Subcutaneous adipose tissue (tissue), 4 donors: Measurements from ENCODE around the gene DUSP12. TPM values are rescaled to one million over a fixed set of nuclear protein-coding genes. Genes with fewer than 3 reads are reported as not detected.

ENCODE experiments used
- total RNA-seq, 4 donors: library from RNA; depleted of rRNA; stranded (reverse); fragments of >200 nt; gene quantifications; one replicate each; pipeline ENCODE4 v1.1.0, GENCODE V29; 2016
- TF ChIP-seq, protein P1 (sequence below): fragments of 450-650 bp; IDR thresholded peaks from one replicate; pipeline ENCODE4 v1.5.1; 2016; ENCODE audit warnings: low read depth, mild to moderate bottlenecking, control low read depth, antibody characterized with exemption, moderate library complexity

Gene DUSP12
- total RNA-seq, 4 donors from 2014 or later = 19.4 to 36.0 (median 27.1) TPM

DNA sequence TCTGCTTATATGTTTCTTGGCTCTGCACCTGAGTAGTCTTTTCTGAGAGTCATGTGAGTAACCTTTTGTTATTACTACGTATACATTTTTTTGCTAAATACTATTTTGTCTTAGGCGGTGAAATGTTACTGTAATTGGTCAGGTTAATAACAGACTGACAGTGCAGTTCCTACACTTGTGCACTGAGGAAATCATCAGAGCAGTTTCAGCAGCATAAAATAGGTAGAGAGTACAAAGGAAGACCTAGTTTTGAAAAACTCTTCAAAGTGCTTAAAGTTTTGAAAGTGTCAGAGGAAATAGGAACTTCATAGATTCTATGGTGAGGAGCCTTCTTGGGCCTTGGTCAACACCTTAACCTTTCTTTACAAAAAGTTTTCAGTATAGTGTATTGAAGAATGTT is 27.7 kb downstream of the DUSP12 start:
- TF ChIP-seq, protein P1, sequence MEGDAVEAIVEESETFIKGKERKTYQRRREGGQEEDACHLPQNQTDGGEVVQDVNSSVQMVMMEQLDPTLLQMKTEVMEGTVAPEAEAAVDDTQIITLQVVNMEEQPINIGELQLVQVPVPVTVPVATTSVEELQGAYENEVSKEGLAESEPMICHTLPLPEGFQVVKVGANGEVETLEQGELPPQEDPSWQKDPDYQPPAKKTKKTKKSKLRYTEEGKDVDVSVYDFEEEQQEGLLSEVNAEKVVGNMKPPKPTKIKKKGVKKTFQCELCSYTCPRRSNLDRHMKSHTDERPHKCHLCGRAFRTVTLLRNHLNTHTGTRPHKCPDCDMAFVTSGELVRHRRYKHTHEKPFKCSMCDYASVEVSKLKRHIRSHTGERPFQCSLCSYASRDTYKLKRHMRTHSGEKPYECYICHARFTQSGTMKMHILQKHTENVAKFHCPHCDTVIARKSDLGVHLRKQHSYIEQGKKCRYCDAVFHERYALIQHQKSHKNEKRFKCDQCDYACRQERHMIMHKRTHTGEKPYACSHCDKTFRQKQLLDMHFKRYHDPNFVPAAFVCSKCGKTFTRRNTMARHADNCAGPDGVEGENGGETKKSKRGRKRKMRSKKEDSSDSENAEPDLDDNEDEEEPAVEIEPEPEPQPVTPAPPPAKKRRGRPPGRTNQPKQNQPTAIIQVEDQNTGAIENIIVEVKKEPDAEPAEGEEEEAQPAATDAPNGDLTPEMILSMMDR = no peak

DNA sequence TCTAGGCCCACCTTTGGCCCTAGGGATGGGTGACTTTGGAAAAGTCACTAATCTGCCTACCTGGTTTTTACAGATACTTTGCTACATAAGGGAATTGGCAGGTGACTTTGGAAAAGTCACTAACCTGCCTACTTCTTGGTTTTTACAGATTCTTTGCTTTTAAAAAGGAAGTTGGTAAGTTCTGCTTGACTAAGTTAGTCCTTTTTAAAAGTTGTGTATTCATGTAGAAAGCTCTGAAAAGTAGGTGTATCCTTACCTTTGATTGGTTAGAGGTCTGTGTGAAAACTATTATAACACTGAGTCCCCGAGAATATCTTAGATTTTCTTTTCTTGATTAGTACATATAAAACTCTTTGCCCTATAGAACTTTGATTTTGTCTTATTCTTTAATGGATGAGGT is 28.9 kb downstream of the DUSP12 start:
- TF ChIP-seq, protein P1 = no peak

DNA sequence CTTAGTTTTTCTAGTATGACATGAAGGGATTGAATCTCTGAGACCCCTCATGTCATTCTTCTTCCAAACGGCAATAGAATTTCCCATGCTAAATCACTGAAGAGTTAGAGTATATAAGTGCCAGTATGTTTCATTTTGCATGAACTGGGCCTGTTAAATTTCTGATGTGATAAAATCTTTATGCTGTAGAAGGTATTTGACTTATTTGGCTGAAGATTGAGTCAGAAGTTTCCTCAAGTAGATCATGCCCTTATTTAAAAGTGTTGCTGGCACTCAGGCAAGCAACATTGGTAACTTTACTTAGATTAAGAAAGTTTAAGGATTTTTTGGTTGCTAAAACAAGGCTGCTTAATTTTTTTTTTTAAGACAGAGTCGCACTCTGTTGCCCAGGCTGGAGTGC is 29.8 kb downstream of the DUSP12 start:
- TF ChIP-seq, protein P1 = no peak

DNA sequence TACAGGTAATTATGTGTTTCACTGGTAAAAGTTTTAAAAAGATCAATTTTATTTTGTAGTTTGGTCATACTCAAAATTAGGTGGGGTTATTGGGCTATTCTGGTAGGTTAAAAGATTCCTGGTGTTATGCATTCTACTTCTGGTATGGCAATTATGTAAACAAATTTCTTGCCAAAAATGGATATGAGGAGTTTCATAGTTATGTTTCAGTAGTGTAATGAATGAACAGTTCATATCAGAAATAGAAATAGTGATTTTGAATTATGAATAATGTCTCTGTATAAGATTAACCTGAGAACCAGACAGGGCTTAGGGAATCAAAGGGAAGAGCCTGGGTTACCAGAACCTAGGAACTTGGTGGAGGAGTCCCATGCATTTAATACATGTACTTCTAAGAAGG is 32.4 kb downstream of the DUSP12 start:
- TF ChIP-seq, protein P1 = no peak

DNA sequence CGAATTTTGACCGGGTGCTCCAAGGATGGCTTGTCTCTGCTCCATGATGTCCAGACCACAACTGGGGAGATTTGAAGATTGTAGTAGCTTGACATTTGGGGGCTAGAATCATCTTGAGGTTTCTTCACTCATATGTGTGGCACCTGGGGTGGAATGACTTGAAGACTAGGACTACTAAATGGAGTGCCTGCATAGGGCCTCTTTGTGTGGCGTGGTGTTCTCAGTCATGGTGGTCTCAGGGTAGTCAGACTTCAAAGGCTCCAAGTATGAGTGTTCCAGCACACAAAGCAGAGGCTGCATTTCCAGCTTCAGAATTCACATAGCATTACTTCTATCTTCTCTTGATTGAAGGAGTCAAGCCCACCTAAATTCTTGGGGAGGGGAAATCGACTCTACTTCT is 33.3 kb downstream of the DUSP12 start:
- TF ChIP-seq, protein P1 = no peak

DNA sequence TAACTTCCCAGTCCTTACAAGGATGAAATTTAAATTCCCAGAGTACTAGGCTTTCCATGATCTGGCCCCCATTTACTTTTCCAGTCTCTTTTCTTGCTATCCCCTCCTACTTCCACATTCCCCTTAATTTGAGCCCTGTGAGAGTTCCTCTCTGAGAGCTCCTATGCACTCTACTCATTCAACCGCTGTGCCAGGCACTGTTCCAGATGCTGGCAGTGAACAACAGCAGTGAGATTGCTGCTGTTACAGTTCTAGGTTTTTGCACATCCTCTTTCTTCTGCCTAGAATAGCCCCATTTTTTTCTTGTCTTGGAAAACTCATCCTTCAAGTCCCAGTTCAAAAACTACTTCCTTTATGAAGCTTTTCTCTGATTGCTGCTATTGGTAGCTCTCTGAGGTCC is 35.4 kb downstream of the DUSP12 start:
- TF ChIP-seq, protein P1 = no peak

DNA sequence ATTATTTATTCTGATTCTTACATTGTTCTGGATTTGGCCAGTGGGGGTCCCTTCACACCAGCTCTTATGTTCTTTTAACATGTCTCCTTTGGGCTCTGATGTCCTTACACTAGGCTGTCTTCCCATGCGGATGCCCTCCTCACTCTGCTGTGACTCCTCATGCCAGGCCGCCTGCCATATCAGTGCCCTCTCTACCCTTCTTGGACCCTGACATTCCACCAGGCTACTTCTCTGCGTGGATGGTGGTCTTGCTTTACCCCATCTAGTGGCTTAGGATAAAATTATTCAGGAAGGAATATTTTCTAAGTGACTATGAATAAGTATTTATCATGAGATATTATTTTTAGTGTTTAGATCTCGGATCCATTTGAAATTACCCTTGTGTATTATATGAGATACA is 37.8 kb downstream of the DUSP12 start:
- TF ChIP-seq, protein P1 = no peak
